ENCODE results near the gene GTPBP4.

- TF ChIP-seq, protein P1, sequence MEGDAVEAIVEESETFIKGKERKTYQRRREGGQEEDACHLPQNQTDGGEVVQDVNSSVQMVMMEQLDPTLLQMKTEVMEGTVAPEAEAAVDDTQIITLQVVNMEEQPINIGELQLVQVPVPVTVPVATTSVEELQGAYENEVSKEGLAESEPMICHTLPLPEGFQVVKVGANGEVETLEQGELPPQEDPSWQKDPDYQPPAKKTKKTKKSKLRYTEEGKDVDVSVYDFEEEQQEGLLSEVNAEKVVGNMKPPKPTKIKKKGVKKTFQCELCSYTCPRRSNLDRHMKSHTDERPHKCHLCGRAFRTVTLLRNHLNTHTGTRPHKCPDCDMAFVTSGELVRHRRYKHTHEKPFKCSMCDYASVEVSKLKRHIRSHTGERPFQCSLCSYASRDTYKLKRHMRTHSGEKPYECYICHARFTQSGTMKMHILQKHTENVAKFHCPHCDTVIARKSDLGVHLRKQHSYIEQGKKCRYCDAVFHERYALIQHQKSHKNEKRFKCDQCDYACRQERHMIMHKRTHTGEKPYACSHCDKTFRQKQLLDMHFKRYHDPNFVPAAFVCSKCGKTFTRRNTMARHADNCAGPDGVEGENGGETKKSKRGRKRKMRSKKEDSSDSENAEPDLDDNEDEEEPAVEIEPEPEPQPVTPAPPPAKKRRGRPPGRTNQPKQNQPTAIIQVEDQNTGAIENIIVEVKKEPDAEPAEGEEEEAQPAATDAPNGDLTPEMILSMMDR (IDR thresholded peaks at IDR 0.05 in 8 of 11, conservative IDR thresholded peaks at IDR 0.05 in 3 of 11), result no peak
- TF ChIP-seq POLR2A (IDR thresholded peaks at IDR 0.05), result no peak
These were observed 672 bp downstream of the GTPBP4 start for GRCh38 chr10:988667-989545.

Data from spleen (tissue), 7 donors.